ENCODE data around the gene NUTM2D. TPM values are rescaled to one million over a fixed set of nuclear protein-coding genes. Genes with fewer than 3 reads are reported as not detected.
"Not testable (repeated sequence)": the region's sequence is repeated elsewhere in the genome, so short reads cannot be mapped to it uniquely, and the experiment has no call there.

Gene NUTM2D
- polyA plus RNA-seq (2012; rRNA removed): 1.5 and 1.7 TPM in 2 replicates
- 0.75 and 1.1 TPM in 2 replicates for polyA plus RNA-seq (2012; cell fraction: cytosol; rRNA removed)
- polyA plus RNA-seq (2012; cell fraction: nucleus; rRNA removed): 2.5 and 2.6 TPM in 2 replicates

- H3K9ac ChIP-seq; H3K4me1 ChIP-seq (ENCODE audit: control insufficient read depth in 1 of 2, insufficient read depth in 2 of 2, low read depth in 1 of 2, low read length in 1 of 2); H3K9me2 ChIP-seq; H2AFZ ChIP-seq (ENCODE audit: low read depth); H3K9me3 ChIP-seq; H3K27ac ChIP-seq (ENCODE audit: low read depth in 2 of 2, low read length in 1 of 2); H3K27me3 ChIP-seq (ENCODE audit: insufficient read depth); H3K79me2 ChIP-seq (ENCODE audit: insufficient read depth); H3K4me2 ChIP-seq; H3F3A ChIP-seq (replicated peaks; ENCODE audit: insufficient read depth); CTCF ChIA-PET; DNase-seq; H3K36me3 ChIP-seq (replicated peaks in 1 of 2; ENCODE audit: control insufficient read depth in 1 of 2, insufficient read depth in 2 of 2, low read length in 1 of 2); H3K4me3 ChIP-seq (ENCODE audit: low read depth in 2 of 2, low read length in 1 of 2); POLR2A ChIA-PET; H4K20me1 ChIP-seq (ENCODE audit: insufficient read depth): not testable (repeated sequence)
- no CpG with 5 or more reads among the region's 3 CpGs for WGBS (ENCODE audit: low lambda C conversion rate)
Observed at GRCh38 chr10:87357444-87357843, at the start of gene NUTM2D. NUTM2D (plus strand) TSS chr10:87357744; CDS start chr10:87358266, 522 bp downstream.

GRCh38 chr10:87308702-87309101 lies 48.8 kb upstream of the NUTM2D start:
- H3K4me3 ChIP-seq (ENCODE audit: low read depth in 2 of 2, low read length in 1 of 2); H3K27me3 ChIP-seq (ENCODE audit: insufficient read depth); H4K20me1 ChIP-seq (ENCODE audit: insufficient read depth); H3K79me2 ChIP-seq (ENCODE audit: insufficient read depth); H3K27ac ChIP-seq (ENCODE audit: low read depth in 2 of 2, low read length in 1 of 2); POLR2A ChIA-PET; H3K4me2 ChIP-seq; CTCF ChIA-PET; H3K9me3 ChIP-seq; H3F3A ChIP-seq (replicated peaks; ENCODE audit: insufficient read depth); H3K4me1 ChIP-seq (ENCODE audit: control insufficient read depth in 1 of 2, insufficient read depth in 2 of 2, low read depth in 1 of 2, low read length in 1 of 2); H2AFZ ChIP-seq (ENCODE audit: low read depth); H3K9me2 ChIP-seq; H3K36me3 ChIP-seq (replicated peaks in 1 of 2; ENCODE audit: control insufficient read depth in 1 of 2, insufficient read depth in 2 of 2, low read length in 1 of 2); DNase-seq; H3K9ac ChIP-seq: not testable (repeated sequence)
- 93% methylated on average over 1 of the region's 1 CpG for WGBS (ENCODE audit: low lambda C conversion rate)

- DNase-seq; H3K4me3 ChIP-seq (ENCODE audit: low read depth in 2 of 2, low read length in 1 of 2); H3K9me2 ChIP-seq; H3K27me3 ChIP-seq (ENCODE audit: insufficient read depth); H3F3A ChIP-seq (replicated peaks; ENCODE audit: insufficient read depth); H3K4me1 ChIP-seq (ENCODE audit: control insufficient read depth in 1 of 2, insufficient read depth in 2 of 2, low read depth in 1 of 2, low read length in 1 of 2); H3K79me2 ChIP-seq (ENCODE audit: insufficient read depth); POLR2A ChIA-PET; H4K20me1 ChIP-seq (ENCODE audit: insufficient read depth); H3K4me2 ChIP-seq; H3K36me3 ChIP-seq (replicated peaks in 1 of 2; ENCODE audit: control insufficient read depth in 1 of 2, insufficient read depth in 2 of 2, low read length in 1 of 2); H2AFZ ChIP-seq (ENCODE audit: low read depth); CTCF ChIA-PET; H3K27ac ChIP-seq (ENCODE audit: low read depth in 2 of 2, low read length in 1 of 2); H3K9me3 ChIP-seq; H3K9ac ChIP-seq: not testable (repeated sequence)
Observed at GRCh38 chr10:87309657-87310056, 47.9 kb upstream of the NUTM2D start.

- CTCF ChIA-PET: not testable (repeated sequence)
Observed at GRCh38 chr10:87311521-87311920, 46.0 kb upstream of the NUTM2D start.

GRCh38 chr10:87313649-87314359 lies 43.7 kb upstream of the NUTM2D start:
- H3K79me2 ChIP-seq (ENCODE audit: insufficient read depth); H3K4me2 ChIP-seq; H3K27me3 ChIP-seq (ENCODE audit: insufficient read depth); H4K20me1 ChIP-seq (ENCODE audit: insufficient read depth); H3K9me3 ChIP-seq; H3K9me2 ChIP-seq; H3K4me3 ChIP-seq (ENCODE audit: low read depth in 2 of 2, low read length in 1 of 2); H3K9ac ChIP-seq; DNase-seq; H3F3A ChIP-seq (replicated peaks; ENCODE audit: insufficient read depth); H3K36me3 ChIP-seq (replicated peaks in 1 of 2; ENCODE audit: control insufficient read depth in 1 of 2, insufficient read depth in 2 of 2, low read length in 1 of 2); CTCF ChIA-PET; H2AFZ ChIP-seq (ENCODE audit: low read depth); H3K4me1 ChIP-seq (ENCODE audit: control insufficient read depth in 1 of 2, insufficient read depth in 2 of 2, low read depth in 1 of 2, low read length in 1 of 2); H3K27ac ChIP-seq (ENCODE audit: low read depth in 2 of 2, low read length in 1 of 2); POLR2A ChIA-PET: not testable (repeated sequence)
- 66% methylated on average over 3 of the region's 3 CpGs for WGBS (ENCODE audit: low lambda C conversion rate)

More at GRCh38 chr10:87311521-87311920, 46.0 kb upstream of the NUTM2D start:
- H3K4me1 ChIP-seq (ENCODE audit: control insufficient read depth in 1 of 2, insufficient read depth in 2 of 2, low read depth in 1 of 2, low read length in 1 of 2); H3K4me3 ChIP-seq (ENCODE audit: low read depth in 2 of 2, low read length in 1 of 2); H3K36me3 ChIP-seq (replicated peaks in 1 of 2; ENCODE audit: control insufficient read depth in 1 of 2, insufficient read depth in 2 of 2, low read length in 1 of 2); H4K20me1 ChIP-seq (ENCODE audit: insufficient read depth); H2AFZ ChIP-seq (ENCODE audit: low read depth); H3K27me3 ChIP-seq (ENCODE audit: insufficient read depth); H3K9ac ChIP-seq; H3K79me2 ChIP-seq (ENCODE audit: insufficient read depth); POLR2A ChIA-PET; H3K9me3 ChIP-seq; H3F3A ChIP-seq (replicated peaks; ENCODE audit: insufficient read depth); H3K4me2 ChIP-seq; DNase-seq; H3K27ac ChIP-seq (ENCODE audit: low read depth in 2 of 2, low read length in 1 of 2); H3K9me2 ChIP-seq: not testable (repeated sequence)
- WGBS (ENCODE audit: low lambda C conversion rate): 95% methylated on average over 1 of the region's 1 CpG

GRCh38 chr10:87314360-87314973 lies 43.1 kb upstream of the NUTM2D start:
- WGBS (ENCODE audit: low lambda C conversion rate): 83% methylated on average over 3 of the region's 4 CpGs
- H4K20me1 ChIP-seq (ENCODE audit: insufficient read depth); H3K36me3 ChIP-seq (replicated peaks in 1 of 2; ENCODE audit: control insufficient read depth in 1 of 2, insufficient read depth in 2 of 2, low read length in 1 of 2); H3K79me2 ChIP-seq (ENCODE audit: insufficient read depth); H3K9ac ChIP-seq; H3K4me2 ChIP-seq; H3K9me2 ChIP-seq; CTCF ChIA-PET; H3K9me3 ChIP-seq; POLR2A ChIA-PET; DNase-seq; H3K4me3 ChIP-seq (ENCODE audit: low read depth in 2 of 2, low read length in 1 of 2); H2AFZ ChIP-seq (ENCODE audit: low read depth); H3K27me3 ChIP-seq (ENCODE audit: insufficient read depth); H3K4me1 ChIP-seq (ENCODE audit: control insufficient read depth in 1 of 2, insufficient read depth in 2 of 2, low read depth in 1 of 2, low read length in 1 of 2); H3F3A ChIP-seq (replicated peaks; ENCODE audit: insufficient read depth); H3K27ac ChIP-seq (ENCODE audit: low read depth in 2 of 2, low read length in 1 of 2): not testable (repeated sequence)

All from SK-N-SH (cell line).